GM12801 (cell line): ENCODE results near the gene GINM1.

ENCODE experiments used
- CTCF ChIP-seq: IDR thresholded peaks from one replicate; pipeline ENCODE4 v1.5.1; 2011; ENCODE audit warnings: control low read depth; ENCODE audit not compliant: insufficient read length; ENCODE audit errors: extremely low read depth

Gene GINM1

GRCh38 chr6:149593408-149593807, 27.2 kb downstream of the GINM1 start:
- no peak for TF ChIP-seq CTCF

- no peak for TF ChIP-seq CTCF
These were observed 34.3 kb downstream of the GINM1 start for GRCh38 chr6:149600508-149600907.

GRCh38 chr6:149608381-149608982, 42.3 kb downstream of the GINM1 start:
- TF ChIP-seq CTCF = no peak

GRCh38 chr6:149614337-149614736, 48.2 kb downstream of the GINM1 start:
- no peak for TF ChIP-seq CTCF

GRCh38 chr6:149615805-149616204, 49.6 kb downstream of the GINM1 start:
- TF ChIP-seq CTCF = no peak

GRCh38 chr6:149627672-149628071, 61.5 kb downstream of the GINM1 start:
- TF ChIP-seq CTCF = no peak

- no peak for TF ChIP-seq CTCF
These were observed 62.8 kb downstream of the GINM1 start for GRCh38 chr6:149628875-149629510.
